NT2/D1 (cell line): ENCODE results near the gene COL8A1.

Experiments used
- SUZ12 ChIP-seq: IDR thresholded peaks from 2 replicates; pipeline ENCODE4 v1.6.1; 2011; ENCODE audit not compliant: insufficient read length, insufficient read depth; ENCODE audit errors: extremely low read depth
- YY1 ChIP-seq: IDR thresholded peaks from 2 replicates; pipeline ENCODE4 v1.6.1; 2011; ENCODE audit not compliant: insufficient read length, insufficient read depth
- ZNF274 ChIP-seq: IDR thresholded peaks from 2 replicates; pipeline ENCODE4 v1.6.1; 2011; ENCODE audit warnings: mild to moderate bottlenecking, low read depth, low read length

- no peak for TF ChIP-seq ZNF274
- no peak for TF ChIP-seq SUZ12
- TF ChIP-seq YY1 = no peak
Measured at GRCh38 chr3:99768126-99768525, 129.7 kb downstream of the COL8A1 start.
